ENCODE data around the gene SAC3D1. TPM values are rescaled to one million over a fixed set of nuclear protein-coding genes. Genes with fewer than 3 reads are reported as not detected.

SAC3D1 gene
- total and polyA plus RNA-seq, 2 of the 4 experiments (the other 2 are of a cell fraction): 2.9 to 13.2 TPM

DNA sequence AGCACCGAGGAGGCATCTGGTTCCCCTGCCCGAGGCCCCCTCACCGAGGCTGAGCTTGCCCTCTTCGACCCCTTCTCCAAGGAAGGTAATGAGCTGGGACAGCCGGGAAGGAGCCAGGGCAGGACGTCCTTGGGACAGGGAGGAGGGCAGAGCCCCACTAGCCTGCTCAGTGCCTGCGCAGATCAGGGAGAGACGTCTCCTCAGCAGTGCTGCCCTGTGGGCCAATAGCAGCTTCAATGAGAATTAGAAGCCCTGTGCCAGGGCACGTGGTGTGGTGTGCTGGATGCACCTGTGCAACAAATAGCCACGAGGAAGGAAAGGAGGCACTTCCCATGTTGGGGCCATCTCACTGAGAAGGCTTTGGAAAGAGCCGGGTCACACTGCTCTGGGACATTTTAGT lies 5.4 kb upstream of the SAC3D1 start:
- intact Hi-C loops (cut with micrococcal nuclease) (no loop called here), in situ Hi-C loops (cut with MboI; ENCODE audit: low sequenced_read_pairs) (no loop called here), dilution Hi-C loops (cut with HindIII; ENCODE audit: low sequenced_read_pairs, unreplicated experiment) (no loop called here)
- Histone ChIP-seq H2BK15ac (ENCODE audit: low read depth, low read length) (no peak overlapping the region), H3K9me1 (ENCODE audit: insufficient read depth, low read length) (no peaks in the 10 kb centered on the region), H2BK20ac (ENCODE audit: low read depth, low read length) (no peak overlapping the region), H4K20me1 (ENCODE audit: insufficient read depth, low read length) (no peaks in the 10 kb centered on the region), H3K9me3 (ENCODE audit: control insufficient read depth, insufficient read depth, low read length) (no peaks in the 10 kb centered on the region), H3K79me1 (ENCODE audit: low read depth in 1 of 2, low read length in 2 of 2) (no peaks in the 10 kb centered on the region; a peak in 1 of 4 replicates), H3K4me2 (ENCODE audit: low read depth, low read length) (no peak overlapping the region), H2AFZ (replicated peaks; ENCODE audit: low read length, poor library complexity) (no peak overlapping the region), H3K56ac (ENCODE audit: extremely low read depth, insufficient read depth, low read length) (no peak overlapping the region), H3K4me1 (ENCODE audit: control insufficient read depth, insufficient read depth, low read length) (no peaks in the 10 kb centered on the region), H3K27ac (ENCODE audit: insufficient read depth, low read length) (no peak overlapping the region), H4K5ac (ENCODE audit: low read depth, low read length) (no peak overlapping the region), H3K4ac (ENCODE audit: low read depth, low read length) (no peak overlapping the region), H4K91ac (ENCODE audit: insufficient read depth, low read depth, low read length) (no peak overlapping the region), H3K14ac (replicated peaks; ENCODE audit: low read depth, low read length) (no peak overlapping the region), H2AK5ac (ENCODE audit: low read depth, low read length) (no peak overlapping the region), H3K23ac (ENCODE audit: low read depth, low read length) (no peak overlapping the region), H2BK120ac (ENCODE audit: low read depth, low read length) (no peak overlapping the region), H3K36me3 (ENCODE audit: control insufficient read depth, insufficient read depth, low read length) (peaks cover 24% of the 10 kb centered on the region; the same call in 1 of the 2 replicates), H3K9ac (ENCODE audit: low read depth, low read length) (no peak overlapping the region), H2BK5ac (ENCODE audit: low read depth, low read length, poor library complexity, severe bottlenecking) (no peak overlapping the region), H3K18ac (ENCODE audit: low read depth, low read length) (no peak overlapping the region), H3K4me3 (ENCODE audit: insufficient read depth, low read depth, low read length) (no peak overlapping the region), H3K27me3 (ENCODE audit: control insufficient read depth, insufficient read depth, low read length) (no peaks in the 10 kb centered on the region), H4K8ac (ENCODE audit: low read depth in 2 of 2, low read length in 2 of 2) (no peak overlapping the region), H2AK9ac (replicated peaks; ENCODE audit: low read depth, low read length, poor library complexity) (no peak overlapping the region)
- CTCF ChIA-PET: no interaction called here
- POLR2A ChIA-PET (ENCODE audit: unreplicated experiment): no interaction called here
- 61% methylated on average over 3 of the region's 11 CpGs; no CpG with 5 or more reads in 1 of the 2 experiments for WGBS, 2 experiments (ENCODE audit: extremely low coverage in 2 of 2, insufficient read length in 1 of 2)
- no TSS peak for BruUV-seq (replicated peaks)
- DNase-seq (no peak), ATAC-seq (ENCODE audit: low read depth) (no peak)
- TF ChIP-seq POLR2A (IDR thresholded peaks at IDR 0.05; ENCODE audit: low read depth, low read length) (no peak), CHD1 (IDR thresholded peaks at IDR 0.05; ENCODE audit: low read depth, low read length) (no peak), NFE2L2 (IDR thresholded peaks at IDR 0.05; ENCODE audit: low read depth, low read length) (no peak), MXI1 (IDR thresholded peaks at IDR 0.05; ENCODE audit: borderline replicate concordance, low read depth, low read length) (no peak), SMC3 (IDR thresholded peaks at IDR 0.05; ENCODE audit: low read depth, low read length) (no peak), FOS (IDR thresholded peaks at IDR 0.05; ENCODE audit: low read depth, low read length) (no peak), CEBPB (IDR thresholded peaks at IDR 0.05; ENCODE audit: low read depth, low read length) (no peak), RAD21 (IDR thresholded peaks at IDR 0.05; ENCODE audit: low read length) (no peak), MAFK (IDR thresholded peaks at IDR 0.05; ENCODE audit: low read depth, low read length) (no peak), RFX5 (IDR thresholded peaks at IDR 0.05; ENCODE audit: low read depth, low read length) (no peak), RCOR1 (IDR thresholded peaks at IDR 0.05; ENCODE audit: insufficient replicate concordance, low read length) (no peak), BHLHE40 (IDR thresholded peaks at IDR 0.05; ENCODE audit: low read depth, low read length) (no peak), MAZ (IDR thresholded peaks at IDR 0.05; ENCODE audit: borderline replicate concordance, low read depth, low read length) (no peak)
- TF ChIP-seq, protein P1, sequence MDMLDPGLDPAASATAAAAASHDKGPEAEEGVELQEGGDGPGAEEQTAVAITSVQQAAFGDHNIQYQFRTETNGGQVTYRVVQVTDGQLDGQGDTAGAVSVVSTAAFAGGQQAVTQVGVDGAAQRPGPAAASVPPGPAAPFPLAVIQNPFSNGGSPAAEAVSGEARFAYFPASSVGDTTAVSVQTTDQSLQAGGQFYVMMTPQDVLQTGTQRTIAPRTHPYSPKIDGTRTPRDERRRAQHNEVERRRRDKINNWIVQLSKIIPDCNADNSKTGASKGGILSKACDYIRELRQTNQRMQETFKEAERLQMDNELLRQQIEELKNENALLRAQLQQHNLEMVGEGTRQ (IDR thresholded peaks at IDR 0.05; ENCODE audit: low read depth, low read length): no peak
- TF ChIP-seq, protein P2, sequence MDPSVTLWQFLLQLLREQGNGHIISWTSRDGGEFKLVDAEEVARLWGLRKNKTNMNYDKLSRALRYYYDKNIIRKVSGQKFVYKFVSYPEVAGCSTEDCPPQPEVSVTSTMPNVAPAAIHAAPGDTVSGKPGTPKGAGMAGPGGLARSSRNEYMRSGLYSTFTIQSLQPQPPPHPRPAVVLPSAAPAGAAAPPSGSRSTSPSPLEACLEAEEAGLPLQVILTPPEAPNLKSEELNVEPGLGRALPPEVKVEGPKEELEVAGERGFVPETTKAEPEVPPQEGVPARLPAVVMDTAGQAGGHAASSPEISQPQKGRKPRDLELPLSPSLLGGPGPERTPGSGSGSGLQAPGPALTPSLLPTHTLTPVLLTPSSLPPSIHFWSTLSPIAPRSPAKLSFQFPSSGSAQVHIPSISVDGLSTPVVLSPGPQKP (IDR thresholded peaks at IDR 0.05; ENCODE audit: borderline replicate concordance, low read depth, low read length): no peak
- TF ChIP-seq, protein P3, sequence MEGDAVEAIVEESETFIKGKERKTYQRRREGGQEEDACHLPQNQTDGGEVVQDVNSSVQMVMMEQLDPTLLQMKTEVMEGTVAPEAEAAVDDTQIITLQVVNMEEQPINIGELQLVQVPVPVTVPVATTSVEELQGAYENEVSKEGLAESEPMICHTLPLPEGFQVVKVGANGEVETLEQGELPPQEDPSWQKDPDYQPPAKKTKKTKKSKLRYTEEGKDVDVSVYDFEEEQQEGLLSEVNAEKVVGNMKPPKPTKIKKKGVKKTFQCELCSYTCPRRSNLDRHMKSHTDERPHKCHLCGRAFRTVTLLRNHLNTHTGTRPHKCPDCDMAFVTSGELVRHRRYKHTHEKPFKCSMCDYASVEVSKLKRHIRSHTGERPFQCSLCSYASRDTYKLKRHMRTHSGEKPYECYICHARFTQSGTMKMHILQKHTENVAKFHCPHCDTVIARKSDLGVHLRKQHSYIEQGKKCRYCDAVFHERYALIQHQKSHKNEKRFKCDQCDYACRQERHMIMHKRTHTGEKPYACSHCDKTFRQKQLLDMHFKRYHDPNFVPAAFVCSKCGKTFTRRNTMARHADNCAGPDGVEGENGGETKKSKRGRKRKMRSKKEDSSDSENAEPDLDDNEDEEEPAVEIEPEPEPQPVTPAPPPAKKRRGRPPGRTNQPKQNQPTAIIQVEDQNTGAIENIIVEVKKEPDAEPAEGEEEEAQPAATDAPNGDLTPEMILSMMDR (conservative IDR thresholded peaks at IDR 0.05; ENCODE audit: low read depth, low read length): no peak
